Gastroesophageal sphincter (tissue), 4 donors: ENCODE measurements around the gene NKX2-1. TPM values are rescaled to one million over a fixed set of nuclear protein-coding genes. Genes with fewer than 3 reads are reported as not detected.

ENCODE experiments used
- ATAC-seq: fragments of 150-250 bp; one replicate; pipeline ENCODE4 v1.9.1; 2016; ENCODE audit warnings: mild to moderate bottlenecking, moderate library complexity
- H3K27ac ChIP-seq, 4 donors: fragments of 200-600 bp; sonication (generic) in 3 of 4; 1 replicate in 3 of 4; 2 replicates in 1 of 4; pipeline ENCODE4 v1.5.1; 2016 to 2019
- H3K27me3 ChIP-seq: fragments of 200-600 bp; sonication (generic); one replicate; pipeline ENCODE4 v1.5.1; 2019
- H3K36me3 ChIP-seq, 2 donors: fragments of 200-600 bp; sonication (generic); one replicate each; pipeline ENCODE4 v1.5.1; 2019; ENCODE audit warnings: control low read depth in 1 of 2
- H3K4me1 ChIP-seq, 3 donors: fragments of 200-600 bp; sonication (generic); 1 replicate in 2 of 3; 2 replicates in 1 of 3; pipeline ENCODE4 v1.5.1; 2016 to 2019; ENCODE audit warnings: control low read depth in 2 of 3
- H3K4me3 ChIP-seq, 2 donors: fragments of 200-600 bp; sonication (generic); one replicate each; pipeline ENCODE4 v1.5.1; 2019; ENCODE audit warnings: mild to moderate bottlenecking in 1 of 2, moderate library complexity in 1 of 2
- H3K9me3 ChIP-seq, 3 donors: fragments of 200-600 bp; sonication (generic); one replicate each; pipeline ENCODE4 v1.5.1; 2017 to 2019; ENCODE audit warnings: control low read depth in 2 of 3
- EP300 ChIP-seq: sonication (generic); formaldehyde crosslinking; IDR thresholded peaks from one replicate; pipeline ENCODE4 v1.6.1; 2017; ENCODE audit warnings: antibody characterized with exemption, mild to moderate bottlenecking
- POLR2A ChIP-seq, 2 donors: fragments of 450-650 bp; IDR thresholded peaks; one replicate each; pipeline ENCODE4 v1.6.1; 2017; ENCODE audit warnings: antibody characterized with exemption in 2 of 2, mild to moderate bottlenecking in 2 of 2, moderate library complexity in 1 of 2
- POLR2AphosphoS5 ChIP-seq: sonication (generic); formaldehyde crosslinking; IDR thresholded peaks from one replicate; pipeline ENCODE4 v1.6.1; 2017; ENCODE audit warnings: antibody characterized with exemption
- WGBS, 2 donors: methylation state at CpG; one replicate each; pipeline ENCODE4 v1.1.5; 2018; ENCODE audit warnings: low coverage in 1 of 2; 5-methylcytosine and 5-hydroxymethylcytosine counted together
- total RNA-seq, 4 donors: library from RNA; depleted of rRNA; stranded (reverse); fragments of >200 nt; gene quantifications; one replicate each; pipeline ENCODE4 v1.1.0, GENCODE V29; 2016
- TF ChIP-seq, protein P1 (sequence below), 4 experiments: fragments of 200-600 bp in 2 of 4; fragments of 450-650 bp in 2 of 4; sonication (generic) in 1 of 4; IDR thresholded peaks; one replicate each; pipeline ENCODE4 v1.5.1; 2017 to 2019; ENCODE audit warnings: antibody characterized with exemption in 4 of 4, mild to moderate bottlenecking in 2 of 4, moderate library complexity in 2 of 4

Gene NKX2-1
- total RNA-seq, 4 donors from 2014 or later = not detected

- Histone ChIP-seq H3K4me1 (peaks cover 0 to 13% (median 0%) of the 10 kb centered on the region in 3 donors), H3K27me3 (peaks cover 99% of the 10 kb centered on the region), H3K36me3 (no peaks in the 10 kb centered on the region), H3K9me3 (peaks cover 0 to 5% (median 0%) of the 10 kb centered on the region in 3 donors), H3K4me3 (no peak overlapping the region), H3K27ac (no peak overlapping the region)
- TF ChIP-seq POLR2AphosphoS5 = no peak
- TF ChIP-seq, protein P1, sequence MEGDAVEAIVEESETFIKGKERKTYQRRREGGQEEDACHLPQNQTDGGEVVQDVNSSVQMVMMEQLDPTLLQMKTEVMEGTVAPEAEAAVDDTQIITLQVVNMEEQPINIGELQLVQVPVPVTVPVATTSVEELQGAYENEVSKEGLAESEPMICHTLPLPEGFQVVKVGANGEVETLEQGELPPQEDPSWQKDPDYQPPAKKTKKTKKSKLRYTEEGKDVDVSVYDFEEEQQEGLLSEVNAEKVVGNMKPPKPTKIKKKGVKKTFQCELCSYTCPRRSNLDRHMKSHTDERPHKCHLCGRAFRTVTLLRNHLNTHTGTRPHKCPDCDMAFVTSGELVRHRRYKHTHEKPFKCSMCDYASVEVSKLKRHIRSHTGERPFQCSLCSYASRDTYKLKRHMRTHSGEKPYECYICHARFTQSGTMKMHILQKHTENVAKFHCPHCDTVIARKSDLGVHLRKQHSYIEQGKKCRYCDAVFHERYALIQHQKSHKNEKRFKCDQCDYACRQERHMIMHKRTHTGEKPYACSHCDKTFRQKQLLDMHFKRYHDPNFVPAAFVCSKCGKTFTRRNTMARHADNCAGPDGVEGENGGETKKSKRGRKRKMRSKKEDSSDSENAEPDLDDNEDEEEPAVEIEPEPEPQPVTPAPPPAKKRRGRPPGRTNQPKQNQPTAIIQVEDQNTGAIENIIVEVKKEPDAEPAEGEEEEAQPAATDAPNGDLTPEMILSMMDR (IDR thresholded peaks at IDR 0.05) = no peak
- no peak for TF ChIP-seq EP300
- no peak for TF ChIP-seq POLR2A (IDR thresholded peaks at IDR 0.05)
- WGBS, 2 donors = 7 to 11% methylated on average over 4 to 6 of the region's 7 CpGs
- no peak for ATAC-seq
These were observed 7.9 kb downstream of the NKX2-1 start for GRCh38 chr14:36511981-36512584.

DNA sequence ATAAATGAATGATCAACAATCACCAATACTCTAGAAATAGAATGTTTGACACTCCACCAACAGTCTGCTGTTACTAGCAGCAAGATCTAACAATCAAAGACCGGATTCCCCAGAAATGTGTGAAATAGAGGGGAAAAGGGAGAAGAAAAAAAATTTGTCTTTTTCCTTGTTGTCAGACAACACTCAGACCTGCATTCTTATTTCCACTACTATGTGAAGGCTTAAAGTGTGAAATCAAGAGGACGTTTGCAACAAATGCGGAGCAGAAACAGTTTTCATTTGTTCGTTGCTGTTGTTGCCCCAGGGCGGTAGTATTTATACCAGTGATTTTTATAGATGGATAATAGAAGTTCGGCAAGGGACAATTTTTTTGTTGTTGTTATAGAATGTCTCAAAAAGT is 9.2 kb downstream of the NKX2-1 start:
- ATAC-seq = no peak
- H3K9me3 ChIP-seq = peaks cover 0 to 7% (median 0%) of the 10 kb centered on the region in 3 donors
- 5 to 6% methylated on average over 6 of the region's 6 CpGs for WGBS, 2 donors
- H3K4me1 ChIP-seq = peaks cover 0 to 16% (median 0%) of the 10 kb centered on the region in 3 donors
- no peaks in the 10 kb centered on the region for H3K36me3 ChIP-seq
- no peak overlapping the region for H3K4me3 ChIP-seq
- H3K27ac ChIP-seq = no peak overlapping the region
- H3K27me3 ChIP-seq = peaks cover 99% of the 10 kb centered on the region
- TF ChIP-seq POLR2A (IDR thresholded peaks at IDR 0.05) (no peak), POLR2AphosphoS5 (no peak), EP300 (no peak)
- TF ChIP-seq, protein P1 (IDR thresholded peaks at IDR 0.05) = no peak

DNA sequence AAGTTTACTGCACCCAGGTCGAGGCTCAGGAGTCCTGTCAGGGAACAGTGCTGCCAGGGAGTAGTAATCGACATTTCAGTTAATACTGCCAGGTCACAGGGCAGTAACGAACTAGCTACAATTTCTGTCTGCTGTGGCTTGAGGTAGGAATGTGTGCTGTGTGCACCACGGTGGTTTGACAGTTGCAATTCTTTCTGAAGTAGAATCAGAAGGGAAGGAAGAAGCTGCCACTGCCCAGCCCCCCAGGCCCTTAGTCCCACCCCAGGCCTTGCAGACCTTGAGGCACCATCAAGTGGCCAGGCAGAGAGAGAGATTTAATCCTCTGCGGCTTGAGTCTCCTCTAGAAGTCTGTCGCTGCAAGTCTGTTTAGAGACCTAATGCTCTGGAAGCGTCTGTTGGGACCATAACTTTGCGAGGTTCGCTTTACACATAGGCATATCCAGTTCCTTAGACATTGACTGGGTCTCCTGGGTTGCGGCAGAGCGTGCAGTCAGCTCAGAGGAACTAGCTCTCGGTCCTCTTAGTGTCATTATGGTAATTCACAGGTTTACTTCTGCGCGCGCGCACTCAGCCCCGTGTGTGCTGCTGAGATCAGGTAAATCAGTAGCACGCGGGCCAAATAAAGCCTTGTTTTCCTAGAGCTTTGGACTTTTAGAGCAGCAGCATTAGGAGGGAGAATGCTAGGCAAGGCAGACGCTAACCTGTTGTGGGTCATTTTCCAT is 9.8 kb downstream of the NKX2-1 start:
- Histone ChIP-seq H3K4me3 (no peak overlapping the region), H3K4me1 (peaks cover 0 to 23% (median 3%) of the 10 kb centered on the region in 3 donors), H3K9me3 (peaks cover 0 to 7% (median 0%) of the 10 kb centered on the region in 3 donors), H3K27ac (no peak overlapping the region), H3K36me3 (no peaks in the 10 kb centered on the region), H3K27me3 (peaks cover 99% of the 10 kb centered on the region)
- TF ChIP-seq POLR2AphosphoS5 = no peak
- TF ChIP-seq, protein P1 (IDR thresholded peaks at IDR 0.05) = no peak
- no peak for TF ChIP-seq POLR2A (IDR thresholded peaks at IDR 0.05)
- no peak for TF ChIP-seq EP300
- 0 to 5% methylated on average over 3 to 4 of the region's 20 CpGs for WGBS, 2 donors
- ATAC-seq = no peak

DNA sequence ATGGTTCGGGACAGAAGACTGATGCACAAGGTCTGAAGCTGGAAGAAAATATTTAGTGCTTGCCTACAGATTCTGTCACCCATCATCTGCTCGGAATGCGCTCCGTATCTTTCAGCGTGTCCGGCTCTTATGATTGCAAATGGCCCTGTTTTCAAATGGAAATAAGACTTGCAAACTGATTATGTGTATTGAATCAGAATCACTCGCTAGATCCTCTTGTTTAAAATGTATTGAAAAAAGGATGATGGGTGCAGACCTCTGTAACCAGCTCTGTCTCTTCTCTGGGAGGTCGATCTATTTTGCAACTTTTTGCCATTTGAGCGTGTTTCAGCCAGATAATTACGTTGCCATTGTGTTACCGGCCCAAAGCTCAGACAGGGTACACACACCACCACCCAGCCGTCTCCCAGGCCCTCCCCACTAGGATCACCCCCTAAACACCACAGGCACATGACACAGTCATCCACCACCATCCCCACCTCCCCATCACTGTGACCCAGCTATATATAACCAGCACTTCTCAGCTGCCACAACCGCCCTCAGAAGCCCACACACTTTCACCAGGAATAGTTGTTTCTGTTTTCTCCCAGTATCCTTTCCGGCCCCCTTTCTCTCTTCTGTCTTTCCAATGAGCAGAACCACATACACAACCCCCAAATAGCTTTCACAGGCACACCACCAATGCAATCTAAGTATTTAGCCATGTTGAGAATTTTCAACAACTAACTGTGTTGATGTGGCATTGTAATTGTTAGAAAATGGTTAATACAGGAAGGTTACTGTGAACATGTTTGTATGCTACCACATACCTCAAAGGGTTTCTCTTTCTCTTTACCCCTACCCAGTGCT is 10.7 kb downstream of the NKX2-1 start:
- Histone ChIP-seq H3K36me3 (no peaks in the 10 kb centered on the region), H3K27me3 (peaks cover 99% of the 10 kb centered on the region), H3K4me3 (no peak overlapping the region), H3K4me1 (peaks cover 0 to 31% (median 5%) of the 10 kb centered on the region in 3 donors), H3K27ac (no peak overlapping the region), H3K9me3 (peaks cover 0 to 7% (median 0%) of the 10 kb centered on the region in 3 donors)
- TF ChIP-seq EP300 (no peak), POLR2AphosphoS5 (no peak), POLR2A (IDR thresholded peaks at IDR 0.05) (no peak)
- TF ChIP-seq, protein P1 (IDR thresholded peaks at IDR 0.05) = no peak
- 4 to 7% methylated on average over 13 to 14 of the region's 14 CpGs for WGBS, 2 donors
- no peak for ATAC-seq
